NK-92 treated with Interleukin-12 subunit alpha and Interleukin-12 subunit beta, amount 100 ng/mL, for 24 hours (cell line): ENCODE results near the gene ZNF319.

Experiments
- DNase-seq: peaks from one replicate; lab custom pipeline; 2025; lab: John Stamatoyannopoulos, UW

ZNF319 gene

GRCh38 chr16:57977418-57978069 lies 22.9 kb downstream of the ZNF319 start:
- no peak for DNase-seq

GRCh38 chr16:57976331-57976796 lies 24.1 kb downstream of the ZNF319 start:
- no peak for DNase-seq

GRCh38 chr16:57972306-57972705 lies 28.2 kb downstream of the ZNF319 start:
- no peak for DNase-seq

- no peak for DNase-seq
These were observed 28.6 kb downstream of the ZNF319 start for GRCh38 chr16:57971848-57972247.

- no peak for DNase-seq
These were observed 29.5 kb downstream of the ZNF319 start, which contains the start of gene CNGB1 for GRCh38 chr16:57970970-57971369. Gene CNGB1, minus strand, starts transcription at chr16:57971128. Its CDS starts 3,842 bp downstream, at chr16:57967286.

GRCh38 chr16:57970319-57970718 lies 30.2 kb downstream of the ZNF319 start:
- DNase-seq = no peak

- no peak for DNase-seq
These were observed 30.9 kb downstream of the ZNF319 start for GRCh38 chr16:57969451-57970123.

GRCh38 chr16:57967916-57968315 lies 32.6 kb downstream of the ZNF319 start:
- DNase-seq = no peak

- DNase-seq = no peak
These were observed 33.5 kb downstream of the ZNF319 start for GRCh38 chr16:57966986-57967385.

GRCh38 chr16:57966204-57966771 lies 34.2 kb downstream of the ZNF319 start:
- no peak for DNase-seq

GRCh38 chr16:57964157-57964700 lies 36.2 kb downstream of the ZNF319 start:
- DNase-seq = no peak

- DNase-seq = no peak
These were observed 37.7 kb downstream of the ZNF319 start for GRCh38 chr16:57962756-57963155.

- DNase-seq = no peak
These were observed 38.4 kb downstream of the ZNF319 start for GRCh38 chr16:57962046-57962445.

GRCh38 chr16:57961538-57961937 lies 38.9 kb downstream of the ZNF319 start:
- DNase-seq = no peak

- no peak for DNase-seq
These were observed 39.5 kb downstream of the ZNF319 start for GRCh38 chr16:57960826-57961472.

GRCh38 chr16:57960310-57960709 lies 40.2 kb downstream of the ZNF319 start:
- no peak for DNase-seq

- no peak for DNase-seq
These were observed 40.7 kb downstream of the ZNF319 start for GRCh38 chr16:57959804-57960203.

- DNase-seq = no peak
These were observed 41.4 kb downstream of the ZNF319 start for GRCh38 chr16:57959121-57959520.

- DNase-seq = no peak
These were observed 41.9 kb downstream of the ZNF319 start for GRCh38 chr16:57958544-57958943.

- DNase-seq = no peak
These were observed 42.6 kb downstream of the ZNF319 start for GRCh38 chr16:57957673-57958392.

- no peak for DNase-seq
These were observed 43.4 kb downstream of the ZNF319 start for GRCh38 chr16:57956924-57957672.
